SK-N-SH (cell line): ENCODE results near the gene SCGN. TPM values are rescaled to one million over a fixed set of nuclear protein-coding genes. Genes with fewer than 3 reads are reported as not detected.

Experiments
- CTCF ChIA-PET: fragments of 300-600, 350-600 bp; formaldehyde crosslinking; extraction: SDS; loops from one replicate; lab custom pipeline; 2021; lab: Yijun Ruan, JAX
- POLR2A ChIA-PET: fragments of 350-600 bp; sonication (Branson Sonifier 250); formaldehyde crosslinking; extraction: SDS; loops from one replicate; lab custom pipeline; 2020; ENCODE audit warnings: antibody characterized with exemption, inconsistent platforms; lab: Yijun Ruan, JAX
- DNase-seq: peaks from one replicate; pipeline ENCODE4 v3.0.0; 2012
- H2AFZ ChIP-seq: fragments of 200-600 bp; sonication (generic); 2 replicates; pipeline ENCODE4 v1.8.1; 2016; ENCODE audit warnings: antibody characterized with exemption, mild to moderate bottlenecking, low read depth
- H3F3A ChIP-seq: fragments of 200-600 bp; sonication (generic); replicated peaks from 2 replicates; pipeline ENCODE3; 2016; ENCODE audit warnings: antibody characterized with exemption, mild to moderate bottlenecking; ENCODE audit not compliant: insufficient read depth
- H3K27ac ChIP-seq, 2 experiments: fragments of 200-500 bp in 1 of 2; fragments of 200-600 bp in 1 of 2; sonication (Bioruptor generic) in 1 of 2; sonication (generic), shearing (Covaris generic) in 1 of 2; 2 replicates each; pipeline versions ENCODE4 v1.5.1 to v1.6.1; 2014 to 2016; ENCODE audit warnings: low read depth in 2 of 2, inconsistent platforms in 1 of 2, low read length in 1 of 2, mild to moderate bottlenecking in 1 of 2, mixed read lengths in 1 of 2
- H3K27me3 ChIP-seq: fragments of 200-600 bp; sonication (generic), shearing (Covaris generic); 2 replicates; pipeline ENCODE4 v1.6.1; 2016; ENCODE audit warnings: mixed run types; ENCODE audit not compliant: insufficient read depth
- H3K36me3 ChIP-seq, 2 experiments: fragments of 200-500 bp in 1 of 2; fragments of 200-600 bp in 1 of 2; sonication (Bioruptor generic) in 1 of 2; sonication (generic) in 1 of 2; replicated peaks in 1 of 2; 2 replicates each; pipeline versions ENCODE3 to v1.5.1; 2014 to 2016; ENCODE audit warnings: low read length in 1 of 2, mild to moderate bottlenecking in 1 of 2; ENCODE audit not compliant: insufficient read depth in 2 of 2, control insufficient read depth in 1 of 2
- H3K4me1 ChIP-seq, 2 experiments: fragments of 200-500 bp in 1 of 2; fragments of 200-600 bp in 1 of 2; sonication (Bioruptor generic) in 1 of 2; sonication (generic), shearing (Covaris generic) in 1 of 2; 2 replicates each; pipeline versions ENCODE4 v1.5.1 to v1.6.1; 2014 to 2016; ENCODE audit warnings: low read depth in 1 of 2, low read length in 1 of 2, mixed run types in 1 of 2; ENCODE audit not compliant: insufficient read depth in 2 of 2, control insufficient read depth in 1 of 2
- H3K4me2 ChIP-seq: fragments of 200-600 bp; sonication (generic), shearing (Covaris generic); 2 replicates; pipeline ENCODE4 v1.6.1; 2017; ENCODE audit warnings: mixed run types
- H3K4me3 ChIP-seq, 2 experiments: fragments of 200-500 bp in 1 of 2; fragments of 200-600 bp in 1 of 2; sonication (Bioruptor generic) in 1 of 2; sonication (generic), shearing (Covaris generic) in 1 of 2; 2 replicates each; pipeline versions ENCODE4 v1.5.1 to v1.8.1; 2014 to 2016; ENCODE audit warnings: low read depth in 2 of 2, inconsistent platforms in 1 of 2, low read length in 1 of 2, mild to moderate bottlenecking in 1 of 2, mixed read lengths in 1 of 2, moderate library complexity in 1 of 2
- H3K79me2 ChIP-seq: fragments of 200-600 bp; sonication (generic); 2 replicates; pipeline ENCODE4 v1.8.1; 2017; ENCODE audit warnings: mild to moderate bottlenecking; ENCODE audit not compliant: insufficient read depth
- H3K9ac ChIP-seq: fragments of 200-600 bp; sonication (generic); 2 replicates; pipeline ENCODE4 v1.6.1; 2017; ENCODE audit warnings: mixed run types
- H3K9me2 ChIP-seq: fragments of 200-600 bp; sonication (generic); 2 replicates; pipeline ENCODE4 v1.6.1; 2017; ENCODE audit warnings: mixed run types
- H3K9me3 ChIP-seq: fragments of 200-600 bp; sonication (generic); 2 replicates; pipeline ENCODE4 v1.6.1; 2017; ENCODE audit warnings: mixed run types, mild to moderate bottlenecking, moderate library complexity
- H4K20me1 ChIP-seq: fragments of 200-600 bp; sonication (generic); 2 replicates; pipeline ENCODE4 v1.6.1; 2017; ENCODE audit warnings: mild to moderate bottlenecking, mixed run types; ENCODE audit not compliant: insufficient read depth
- CHD2 ChIP-seq: fragments of 150-350 bp; IDR thresholded peaks from 2 replicates; pipeline ENCODE4 v1.6.1; 2018; ENCODE audit warnings: low read length; ENCODE audit not compliant: partially characterized antibody
- CTCF ChIP-seq: fragments of 200-600 bp; sonication (generic); IDR thresholded peaks from 2 replicates; pipeline ENCODE4 v1.6.1; 2017; ENCODE audit warnings: antibody characterized with exemption, mild to moderate bottlenecking, moderate library complexity
- ELF1 ChIP-seq: IDR thresholded peaks from 2 replicates; pipeline ENCODE4 v1.4.0; 2012
- FOSL2 ChIP-seq: IDR thresholded peaks from 2 replicates; pipeline ENCODE4 v1.4.0; 2012; ENCODE audit warnings: low read depth, mild to moderate bottlenecking, moderate library complexity, borderline replicate concordance
- FOXJ3 ChIP-seq: sonication (generic); formaldehyde crosslinking; IDR thresholded peaks from 2 replicates; pipeline ENCODE4 v1.5.1; 2020; ENCODE audit warnings: mild to moderate bottlenecking, missing genetic modification reagents
- GABPA ChIP-seq: IDR thresholded peaks from 2 replicates; pipeline ENCODE4 v1.4.0; 2012; ENCODE audit warnings: low read depth, mild to moderate bottlenecking
- GATA2 ChIP-seq: sonication (generic); formaldehyde crosslinking; IDR thresholded peaks from 2 replicates; pipeline ENCODE4 v1.5.0; 2020; ENCODE audit warnings: mild to moderate bottlenecking, missing genetic modification reagents
- JUND ChIP-seq: IDR thresholded peaks from 2 replicates; pipeline ENCODE4 v1.4.0; 2012
- MEF2A ChIP-seq: IDR thresholded peaks from 2 replicates; pipeline ENCODE4 v1.4.0; 2012; ENCODE audit warnings: low read depth, borderline replicate concordance
- NRF1 ChIP-seq: IDR thresholded peaks from 2 replicates; pipeline ENCODE4 v1.6.1; 2012; ENCODE audit warnings: low read depth, mild to moderate bottlenecking, low read length
- POLR2AphosphoS5 ChIP-seq: IDR thresholded peaks from 2 replicates; pipeline ENCODE4 v1.6.1; 2012; ENCODE audit warnings: low read depth, low read length
- RCOR1 ChIP-seq: fragments of 150-350 bp; IDR thresholded peaks from 2 replicates; pipeline ENCODE4 v1.6.1; 2017; ENCODE audit warnings: antibody characterized with exemption, low read length
- REST ChIP-seq: IDR thresholded peaks from 2 replicates; pipeline ENCODE4 v1.6.1; 2012; ENCODE audit warnings: mild to moderate bottlenecking, low read depth, low read length, moderate library complexity
- RFX5 ChIP-seq: IDR thresholded peaks from 2 replicates; pipeline ENCODE4 v1.6.1; 2012; ENCODE audit warnings: mild to moderate bottlenecking, improper control_type of control experiment, low read length
- RXRA ChIP-seq: IDR thresholded peaks from 2 replicates; pipeline ENCODE4 v1.4.0; 2012; ENCODE audit warnings: low read depth, mild to moderate bottlenecking, borderline replicate concordance
- SIN3A ChIP-seq: IDR thresholded peaks from 2 replicates; pipeline ENCODE4 v1.6.1; 2012; ENCODE audit warnings: low read depth, mild to moderate bottlenecking, low read length, moderate library complexity, borderline replicate concordance
- SMC3 ChIP-seq: IDR thresholded peaks from 2 replicates; pipeline ENCODE4 v1.6.1; 2012; ENCODE audit warnings: low read depth, low read length, improper control_type of control experiment
- TAF1 ChIP-seq: IDR thresholded peaks from 2 replicates; pipeline ENCODE4 v1.6.1; 2012; ENCODE audit warnings: low read depth, mild to moderate bottlenecking, low read length, moderate library complexity, borderline replicate concordance
- TEAD4 ChIP-seq: IDR thresholded peaks from 2 replicates; pipeline ENCODE4 v1.4.0; 2012; ENCODE audit warnings: mild to moderate bottlenecking, borderline replicate concordance; ENCODE audit not compliant: insufficient read depth
- USF2 ChIP-seq: fragments of 150-350 bp; IDR thresholded peaks from 2 replicates; pipeline ENCODE4 v1.6.1; 2017; ENCODE audit warnings: antibody characterized with exemption, low read length, low read depth, borderline replicate concordance
- YY1 ChIP-seq: IDR thresholded peaks from 2 replicates; pipeline ENCODE4 v1.4.0; 2012; ENCODE audit warnings: low read depth, mild to moderate bottlenecking
- WGBS: methylation state at CpG from one replicate; pipeline ENCODE4 v1.1.6; 2017; ENCODE audit warnings: low lambda C conversion rate; 5-methylcytosine and 5-hydroxymethylcytosine counted together
- polyA plus RNA-seq, 3 experiments: library from polyadenylated mRNA; depleted of rRNA; stranded (reverse); fragments of >200 nt; gene quantifications; 2 replicates each; pipeline ENCODE4 v1.2.3, GENCODE V29; 2012

Gene SCGN
- polyA plus RNA-seq, 1 of the 3 experiments (the other 2 are of a cell fraction), result not detected

- TF ChIP-seq CTCF (no peak), REST (no peak), FOXJ3 (CRISPR knock-in tag) (no peak), CHD2 (no peak), RXRA (no peak), JUND (no peak), SIN3A (no peak), RFX5 (no peak), SMC3 (no peak), TAF1 (no peak), FOSL2 (no peak)
Observed at GRCh38 chr6:25640891-25641290, 11.1 kb upstream of the SCGN start (continued).

- Histone ChIP-seq H3F3A (no peaks in the 10 kb centered on the region), H4K20me1 (no peaks in the 10 kb centered on the region), H3K36me3 (no peaks in the 10 kb centered on the region), H3K9ac (no peak overlapping the region), H3K27me3 (no peaks in the 10 kb centered on the region; the same call in 1 of the 2 replicates), H3K4me3 (no peak overlapping the region), H3K4me1 (peaks cover 0 to 14% of the 10 kb centered on the region in 2 experiments; a peak in 2 of 4 replicates), H2AFZ (no peak overlapping the region), H3K9me3 (no peaks in the 10 kb centered on the region), H3K9me2 (no peaks in the 10 kb centered on the region), H3K4me2 (no peak overlapping the region), H3K79me2 (no peaks in the 10 kb centered on the region), H3K27ac (no peak overlapping the region)
- CTCF ChIA-PET, result interaction anchor here (0.5 to 1.5 kb wide), 4 partner anchors 14 to 570 kb away, joined by 3 read pairs; no protein-coding TSS in a partner anchor
- POLR2A ChIA-PET, result no interaction called here
- WGBS, result 39% methylated on average over 5 of the region's 5 CpGs
- no peak for TF ChIP-seq YY1
- no peak for TF ChIP-seq USF2
- TF ChIP-seq NRF1, result no peak
- TF ChIP-seq MEF2A, result no peak
- TF ChIP-seq ELF1, result no peak
- no peak for TF ChIP-seq POLR2AphosphoS5
- TF ChIP-seq GABPA, result no peak
- no peak for TF ChIP-seq GATA2
- TF ChIP-seq RCOR1, result no peak
- TF ChIP-seq TEAD4, result no peak
- DNase-seq, result no peak
Observed at GRCh38 chr6:25641377-25641776, 10.6 kb upstream of the SCGN start.
